IMR-90 (cell line): Measurements from ENCODE around the gene ADCYAP1R1. TPM values are rescaled to one million over a fixed set of nuclear protein-coding genes. Genes with fewer than 3 reads are reported as not detected.

Experiments used
- ATAC-seq: fragments of 200-7000 bp; cut with Tn5 transposase; 2 replicates; pipeline ENCODE4 v1.9.1; 2020; ENCODE audit warnings: low read depth, mild to moderate bottlenecking, moderate library complexity
- BruUV-seq: library from RNA; stranded (reverse); fragments of 400-500 nt; replicated peaks from 2 replicates; lab custom pipeline; 2021; lab: Mats Ljungman, UMichigan
- CTCF ChIA-PET: fragments of 300-600 bp; formaldehyde crosslinking; extraction: SDS; loops from one replicate; lab custom pipeline; 2021; ENCODE audit warnings: antibody characterized with exemption; lab: Yijun Ruan, JAX
- POLR2A ChIA-PET: fragments of 300-600 bp; sonication (Branson Sonifier 250); formaldehyde crosslinking; loops from one replicate; lab custom pipeline; 2022; ENCODE audit warnings: antibody characterized with exemption; ENCODE audit not compliant: unreplicated experiment; lab: Charles Lee
- DNase-seq: peaks from one replicate; pipeline ENCODE4 v3.0.0; 2013
- H2AFZ ChIP-seq: replicated peaks from 2 replicates; pipeline ENCODE3; 2013; ENCODE audit warnings: low read length, mild to moderate bottlenecking; ENCODE audit not compliant: poor library complexity
- H2AK5ac ChIP-seq: 2 replicates; pipeline ENCODE4 v1.6.1; 2013; ENCODE audit warnings: low read depth, low read length, inconsistent platforms
- H2AK9ac ChIP-seq: replicated peaks from 2 replicates; pipeline ENCODE3; 2013; ENCODE audit warnings: mild to moderate bottlenecking, low read depth, low read length, moderate library complexity; ENCODE audit not compliant: poor library complexity
- H2BK120ac ChIP-seq: 2 replicates; pipeline ENCODE4 v1.6.1; 2013; ENCODE audit warnings: low read depth, low read length, inconsistent platforms
- H2BK15ac ChIP-seq: 3 replicates; pipeline ENCODE4 v1.6.1; 2013; ENCODE audit warnings: low read depth, low read length, inconsistent platforms
- H2BK20ac ChIP-seq: 2 replicates; pipeline ENCODE4 v1.6.1; 2013; ENCODE audit warnings: low read depth, mild to moderate bottlenecking, inconsistent platforms, low read length, moderate library complexity
- H2BK5ac ChIP-seq: 2 replicates; pipeline ENCODE4 v1.6.1; 2013; ENCODE audit warnings: mild to moderate bottlenecking, low read depth, low read length, inconsistent platforms; ENCODE audit not compliant: poor library complexity, severe bottlenecking
- H3K14ac ChIP-seq: replicated peaks from 2 replicates; pipeline ENCODE4 v1.6.1; 2013; ENCODE audit warnings: low read depth, low read length, inconsistent platforms
- H3K18ac ChIP-seq: 2 replicates; pipeline ENCODE4 v1.6.1; 2013; ENCODE audit warnings: low read depth, low read length, control low read depth
- H3K23ac ChIP-seq: 2 replicates; pipeline ENCODE4 v1.6.1; 2013; ENCODE audit warnings: low read depth, low read length, inconsistent platforms
- H3K27ac ChIP-seq: 2 replicates; pipeline ENCODE4 v1.5.1; 2013; ENCODE audit warnings: mild to moderate bottlenecking, control low read depth, low read length; ENCODE audit not compliant: insufficient read depth
- H3K27me3 ChIP-seq: 2 replicates; pipeline ENCODE4 v1.6.1; 2013; ENCODE audit warnings: low read length; ENCODE audit not compliant: control insufficient read depth, insufficient read depth
- H3K36me3 ChIP-seq: 2 replicates; pipeline ENCODE4 v1.6.1; 2013; ENCODE audit warnings: low read length, mixed read lengths; ENCODE audit not compliant: control insufficient read depth, insufficient read depth
- H3K4ac ChIP-seq: 2 replicates; pipeline ENCODE4 v1.6.1; 2013; ENCODE audit warnings: low read depth, low read length, inconsistent platforms
- H3K4me1 ChIP-seq: 2 replicates; pipeline ENCODE4 v1.6.1; 2013; ENCODE audit warnings: low read length, mixed read lengths; ENCODE audit not compliant: control insufficient read depth, insufficient read depth
- H3K4me2 ChIP-seq: 2 replicates; pipeline ENCODE4 v1.6.1; 2013; ENCODE audit warnings: low read depth, mild to moderate bottlenecking, control low read depth, low read length, moderate library complexity
- H3K4me3 ChIP-seq: 2 replicates; pipeline ENCODE4 v1.5.1; 2013; ENCODE audit warnings: low read depth, mild to moderate bottlenecking, control low read depth, low read length, moderate library complexity; ENCODE audit not compliant: insufficient read depth
- H3K56ac ChIP-seq: 2 replicates; pipeline ENCODE4 v1.6.1; 2013; ENCODE audit warnings: low read length, inconsistent platforms; ENCODE audit not compliant: insufficient read depth; ENCODE audit errors: extremely low read depth
- H3K79me1 ChIP-seq, 2 experiments: 2 replicates each; pipeline ENCODE4 v1.6.1; 2013; ENCODE audit warnings: low read length in 2 of 2, inconsistent platforms in 1 of 2, low read depth in 1 of 2
- H3K9ac ChIP-seq: 2 replicates; pipeline ENCODE4 v1.6.1; 2013; ENCODE audit warnings: low read depth, low read length, control low read depth
- H3K9me1 ChIP-seq: 2 replicates; pipeline ENCODE4 v1.6.1; 2013; ENCODE audit warnings: low read length, inconsistent platforms; ENCODE audit not compliant: insufficient read depth
- H3K9me3 ChIP-seq: 2 replicates; pipeline ENCODE4 v1.6.1; 2013; ENCODE audit warnings: low read length; ENCODE audit not compliant: control insufficient read depth, insufficient read depth
- H4K20me1 ChIP-seq: 2 replicates; pipeline ENCODE4 v1.6.1; 2013; ENCODE audit warnings: low read length, inconsistent platforms; ENCODE audit not compliant: insufficient read depth
- H4K5ac ChIP-seq: 2 replicates; pipeline ENCODE4 v1.6.1; 2013; ENCODE audit warnings: mild to moderate bottlenecking, low read depth, low read length, control low read depth
- H4K8ac ChIP-seq, 2 experiments: 2 replicates each; pipeline ENCODE4 v1.6.1; 2013; ENCODE audit warnings: low read depth in 2 of 2, low read length in 2 of 2, control low read depth in 1 of 2, inconsistent platforms in 1 of 2
- H4K91ac ChIP-seq: 2 replicates; pipeline ENCODE4 v1.6.1; 2013; ENCODE audit warnings: low read depth, low read length, inconsistent platforms; ENCODE audit not compliant: insufficient read depth
- BHLHE40 ChIP-seq: fragments of 150-350 bp; IDR thresholded peaks from 2 replicates; pipeline ENCODE4 v1.6.1; 2016; ENCODE audit warnings: mild to moderate bottlenecking, low read depth, low read length
- CEBPB ChIP-seq: IDR thresholded peaks from 2 replicates; pipeline ENCODE4 v1.6.1; 2012; ENCODE audit warnings: low read depth, low read length, improper control_type of control experiment
- CHD1 ChIP-seq: IDR thresholded peaks from 2 replicates; pipeline ENCODE4 v1.6.1; 2012; ENCODE audit warnings: low read depth, low read length, improper control_type of control experiment
- FOS ChIP-seq: fragments of 150-350 bp; IDR thresholded peaks from 2 replicates; pipeline ENCODE4 v1.6.1; 2016; ENCODE audit warnings: low read depth, low read length
- MXI1 ChIP-seq: IDR thresholded peaks from 2 replicates; pipeline ENCODE4 v1.6.1; 2012; ENCODE audit warnings: low read depth, mild to moderate bottlenecking, low read length, moderate library complexity, borderline replicate concordance
- NFE2L2 ChIP-seq: fragments of 150-350 bp; IDR thresholded peaks from 2 replicates; pipeline ENCODE4 v1.6.1; 2016; ENCODE audit warnings: low read depth, mild to moderate bottlenecking, low read length
- POLR2A ChIP-seq: IDR thresholded peaks from 2 replicates; pipeline ENCODE4 v1.6.1; 2012; ENCODE audit warnings: mild to moderate bottlenecking, low read depth, low read length
- RAD21 ChIP-seq: IDR thresholded peaks from 2 replicates; pipeline ENCODE4 v1.6.1; 2012; ENCODE audit warnings: low read length, improper control_type of control experiment
- RCOR1 ChIP-seq: IDR thresholded peaks from 2 replicates; pipeline ENCODE4 v1.6.1; 2012; ENCODE audit warnings: mild to moderate bottlenecking, low read length, improper control_type of control experiment; ENCODE audit not compliant: insufficient replicate concordance
- RFX5 ChIP-seq: IDR thresholded peaks from 2 replicates; pipeline ENCODE4 v1.8.0; 2012; ENCODE audit warnings: low read depth, mild to moderate bottlenecking, low read length, moderate library complexity
- SMC3 ChIP-seq: fragments of 150-350 bp; IDR thresholded peaks from 2 replicates; pipeline ENCODE4 v1.6.1; 2016; ENCODE audit warnings: low read depth, mild to moderate bottlenecking, antibody characterized with exemption, low read length, moderate library complexity
- WGBS, 2 experiments: methylation state at CpG; one replicate each; pipeline versions ENCODE4 v1.1.5 to v1.1.7; 2013; ENCODE audit warnings: missing lambda C conversion rate in 2 of 2; ENCODE audit not compliant: insufficient read length in 1 of 2; ENCODE audit errors: extremely low coverage in 2 of 2; 5-methylcytosine and 5-hydroxymethylcytosine counted together
- dilution Hi-C: fragments of 300-500 bp; cut with HindIII; formaldehyde crosslinking; loops from one replicate; pipeline ENCODE4 v1.14.3; 2018; ENCODE audit warnings: low sequenced_read_pairs; ENCODE audit not compliant: unreplicated experiment
- in situ Hi-C: fragments of 300-500 bp; cut with MboI; formaldehyde crosslinking; loops from 3 replicates; pipeline ENCODE4 v1.14.3; 2019; ENCODE audit warnings: low sequenced_read_pairs, inconsistent platforms, mixed read lengths
- intact Hi-C: fragments of 100-400 bp; cut with micrococcal nuclease; formaldehyde crosslinking; loops from 2 replicates; pipeline ENCODE4 v1.10.0; 2022
- polyA plus RNA-seq, 3 experiments: library from polyadenylated mRNA; depleted of rRNA; stranded (reverse); fragments of >200 nt; gene quantifications; 2 replicates each; pipeline ENCODE4 v1.2.3, GENCODE V29; 2012; ENCODE audit warnings: low replicate concordance in 1 of 3
- total RNA-seq: library from RNA; depleted of rRNA; stranded (reverse); fragments of >200 nt; gene quantifications from 2 replicates; pipeline ENCODE4 v1.2.3, GENCODE V29; 2012
- TF ChIP-seq, protein P1 (sequence below): conservative IDR thresholded peaks from 2 replicates; pipeline ENCODE4 v1.5.1; 2012; ENCODE audit warnings: mild to moderate bottlenecking, low read depth, low read length, improper control_type of control experiment
- TF ChIP-seq, protein P2 (sequence below): fragments of 150-350 bp; IDR thresholded peaks from 2 replicates; pipeline ENCODE4 v1.6.1; 2017; ENCODE audit warnings: mild to moderate bottlenecking, antibody characterized with exemption, low read length, low read depth

Gene ADCYAP1R1
- total and polyA plus RNA-seq, 2 of the 4 experiments (the other 2 are of a cell fraction): not detected

DNA sequence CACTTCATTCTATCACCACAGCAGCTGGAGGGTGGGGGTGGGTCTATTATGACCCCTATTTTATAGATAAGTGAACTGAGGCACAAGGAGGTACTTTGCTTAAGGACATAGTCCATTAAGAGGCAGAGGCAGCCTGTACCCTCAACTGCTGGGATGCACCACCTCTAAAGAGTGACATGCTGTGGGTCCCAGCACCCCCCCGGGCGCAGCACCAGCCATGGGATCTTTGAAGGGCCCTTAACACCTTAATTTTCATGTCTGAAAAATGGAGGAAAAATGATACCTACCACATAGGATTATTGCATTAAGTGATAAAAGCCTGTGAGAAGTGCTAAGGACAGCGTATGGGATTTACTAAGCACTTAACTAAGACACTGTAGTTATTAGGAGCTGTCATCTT, 15.4 kb downstream of the ADCYAP1R1 start:
- Histone ChIP-seq H3K14ac (no peak overlapping the region), H4K20me1 (no peaks in the 10 kb centered on the region), H3K4me3 (no peak overlapping the region), H4K91ac (no peak overlapping the region), H3K4ac (no peak overlapping the region), H2AK5ac (no peak overlapping the region), H4K5ac (no peak overlapping the region), H3K9ac (no peak overlapping the region), H3K18ac (no peak overlapping the region), H2AFZ (no peak overlapping the region), H3K9me3 (no peaks in the 10 kb centered on the region), H4K8ac (no peak overlapping the region), H3K79me1 (no peaks in the 10 kb centered on the region), H2BK20ac (no peak overlapping the region), H3K23ac (no peak overlapping the region), H3K56ac (no peak overlapping the region), H3K27me3 (peaks cover 10% of the 10 kb centered on the region; the same call in 1 of the 2 replicates), H3K27ac (no peak overlapping the region), H2AK9ac (no peak overlapping the region), H3K36me3 (no peaks in the 10 kb centered on the region), H2BK15ac (no peak overlapping the region), H3K9me1 (no peaks in the 10 kb centered on the region), H2BK5ac (no peak overlapping the region), H3K4me2 (no peak overlapping the region), H2BK120ac (no peak overlapping the region), H3K4me1 (no peaks in the 10 kb centered on the region)
- POLR2A ChIA-PET: no interaction called here
- TF ChIP-seq FOS (no peak), RFX5 (no peak), RAD21 (no peak), POLR2A (no peak), CEBPB (no peak), NFE2L2 (no peak), MXI1 (no peak), SMC3 (no peak), BHLHE40 (no peak), CHD1 (no peak), RCOR1 (no peak)
- TF ChIP-seq, protein P1, sequence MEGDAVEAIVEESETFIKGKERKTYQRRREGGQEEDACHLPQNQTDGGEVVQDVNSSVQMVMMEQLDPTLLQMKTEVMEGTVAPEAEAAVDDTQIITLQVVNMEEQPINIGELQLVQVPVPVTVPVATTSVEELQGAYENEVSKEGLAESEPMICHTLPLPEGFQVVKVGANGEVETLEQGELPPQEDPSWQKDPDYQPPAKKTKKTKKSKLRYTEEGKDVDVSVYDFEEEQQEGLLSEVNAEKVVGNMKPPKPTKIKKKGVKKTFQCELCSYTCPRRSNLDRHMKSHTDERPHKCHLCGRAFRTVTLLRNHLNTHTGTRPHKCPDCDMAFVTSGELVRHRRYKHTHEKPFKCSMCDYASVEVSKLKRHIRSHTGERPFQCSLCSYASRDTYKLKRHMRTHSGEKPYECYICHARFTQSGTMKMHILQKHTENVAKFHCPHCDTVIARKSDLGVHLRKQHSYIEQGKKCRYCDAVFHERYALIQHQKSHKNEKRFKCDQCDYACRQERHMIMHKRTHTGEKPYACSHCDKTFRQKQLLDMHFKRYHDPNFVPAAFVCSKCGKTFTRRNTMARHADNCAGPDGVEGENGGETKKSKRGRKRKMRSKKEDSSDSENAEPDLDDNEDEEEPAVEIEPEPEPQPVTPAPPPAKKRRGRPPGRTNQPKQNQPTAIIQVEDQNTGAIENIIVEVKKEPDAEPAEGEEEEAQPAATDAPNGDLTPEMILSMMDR: no peak
- TF ChIP-seq, protein P2, sequence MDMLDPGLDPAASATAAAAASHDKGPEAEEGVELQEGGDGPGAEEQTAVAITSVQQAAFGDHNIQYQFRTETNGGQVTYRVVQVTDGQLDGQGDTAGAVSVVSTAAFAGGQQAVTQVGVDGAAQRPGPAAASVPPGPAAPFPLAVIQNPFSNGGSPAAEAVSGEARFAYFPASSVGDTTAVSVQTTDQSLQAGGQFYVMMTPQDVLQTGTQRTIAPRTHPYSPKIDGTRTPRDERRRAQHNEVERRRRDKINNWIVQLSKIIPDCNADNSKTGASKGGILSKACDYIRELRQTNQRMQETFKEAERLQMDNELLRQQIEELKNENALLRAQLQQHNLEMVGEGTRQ: no peak
- intact Hi-C loops (no loop called here), dilution Hi-C loops (no loop called here), in situ Hi-C loops (no loop called here)
- CTCF ChIA-PET: no interaction called here
- BruUV-seq: no TSS peak
- DNase-seq (no peak), ATAC-seq (no peak)
- no CpG with 5 or more reads among the region's 3 CpGs for WGBS, 2 experiments
